K562 (cell line): ENCODE measurements around the gene USP28. TPM values are rescaled to one million over a fixed set of nuclear protein-coding genes. Genes with fewer than 3 reads are reported as not detected.

Source experiments
- CBFA2T2 ChIP-seq: fragments of 450-650 bp; conservative IDR thresholded peaks from 2 replicates; pipeline ENCODE4 v1.6.1; 2017; ENCODE audit warnings: mild to moderate bottlenecking
- E2F3 ChIP-seq: fragments of 250-450 bp; sonication (Bioruptor Pico); IDR thresholded peaks from 2 replicates; pipeline ENCODE4 v1.4.0; 2020; ENCODE audit warnings: mild to moderate bottlenecking
- ETV6 ChIP-seq, 3 experiments: fragments of 150-350 bp in 1 of 3; sonication (generic) in 1 of 3; formaldehyde crosslinking in 1 of 3; IDR thresholded peaks; 2 replicates each; pipeline versions ENCODE4 v1.6.1 to v1.8.0; 2014 to 2022; ENCODE audit warnings: borderline replicate concordance in 2 of 3, low read depth in 2 of 3, antibody characterized with exemption in 1 of 3, low read length in 1 of 3, mild to moderate bottlenecking in 1 of 3, missing genetic modification reagents in 1 of 3
- RBM17 ChIP-seq: fragments of 200-400 bp; formaldehyde crosslinking; IDR thresholded peaks from 2 replicates; pipeline ENCODE4 v1.6.1; 2017; ENCODE audit warnings: low read depth, mild to moderate bottlenecking, low read length, borderline replicate concordance
- U2AF1 ChIP-seq: fragments of 200-400 bp; formaldehyde crosslinking; optimal IDR thresholded peaks from 2 replicates; pipeline ENCODE3; 2017; ENCODE audit warnings: mild to moderate bottlenecking, low read depth, low read length, moderate library complexity
- ZNF764 ChIP-seq: fragments of 250-450 bp; sonication (Bioruptor Pico); IDR thresholded peaks from 2 replicates; pipeline ENCODE4 v1.4.0; 2020; ENCODE audit warnings: low read depth, mild to moderate bottlenecking, moderate library complexity
- polyA plus RNA-seq, 8 experiments: library from polyadenylated mRNA; depleted of rRNA in 4 of 8; stranded (reverse) in 5 of 8; unstranded in 3 of 8; fragments of >200 nt; fragmentation: Nextera tagmentation in 2 of 8; fragmentation: Illumina TruSeq in 1 of 8; extraction: Ambion mirVana in 2 of 8; extraction: Trizol in 1 of 8; gene quantifications; 2 replicates each; pipeline versions ENCODE4 v1.2.1 to v1.2.3, GENCODE V29; 2011 to 2014; ENCODE audit warnings: inconsistent platforms in 1 of 8, missing spikeins in 1 of 8
- total RNA-seq, 7 experiments: library from RNA; depleted of rRNA in 6 of 7; stranded (reverse); fragments of >200 nt in 6 of 7; fragmentation: Illumina TruSeq in 2 of 7; extraction: Trizol in 2 of 7; gene quantifications; 2 replicates each; pipeline versions ENCODE4 v1.2.1 to v1.2.3, GENCODE V29; 2011 to 2021; ENCODE audit warnings: low replicate concordance in 1 of 7
- TF ChIP-seq, protein P1 (sequence below), 2 experiments: IDR thresholded peaks; 2 replicates each; pipeline ENCODE4 v1.6.1; 2012; ENCODE audit warnings: improper control_type of control experiment in 2 of 2, low read depth in 2 of 2, low read length in 2 of 2, borderline replicate concordance in 1 of 2
- TF ChIP-seq, protein P2 (sequence below), 2 experiments: fragments of 450-650 bp; IDR thresholded peaks; 2 replicates each; pipeline ENCODE4 v1.6.1; 2016; ENCODE audit warnings: mild to moderate bottlenecking in 2 of 2, borderline replicate concordance in 1 of 2, low read depth in 1 of 2, moderate library complexity in 1 of 2
- TF ChIP-seq, protein P3 (sequence below): fragments of 450-650 bp; formaldehyde crosslinking; IDR thresholded peaks from 2 replicates; pipeline ENCODE4 v1.4.0; 2020; ENCODE audit warnings: mild to moderate bottlenecking, moderate library complexity
- TF ChIP-seq, protein P4 (sequence below): sonication (generic); formaldehyde crosslinking; IDR thresholded peaks from 2 replicates; pipeline ENCODE4 v1.8.1; 2023; ENCODE audit warnings: mild to moderate bottlenecking, missing genetic modification reagents

Gene USP28
- total and polyA plus RNA-seq, 9 of the 15 experiments (the other 6 are each of a cell fraction or from before 2014, with no cell fraction given), result 3.7 to 42.7 (median 20.3) TPM

DNA sequence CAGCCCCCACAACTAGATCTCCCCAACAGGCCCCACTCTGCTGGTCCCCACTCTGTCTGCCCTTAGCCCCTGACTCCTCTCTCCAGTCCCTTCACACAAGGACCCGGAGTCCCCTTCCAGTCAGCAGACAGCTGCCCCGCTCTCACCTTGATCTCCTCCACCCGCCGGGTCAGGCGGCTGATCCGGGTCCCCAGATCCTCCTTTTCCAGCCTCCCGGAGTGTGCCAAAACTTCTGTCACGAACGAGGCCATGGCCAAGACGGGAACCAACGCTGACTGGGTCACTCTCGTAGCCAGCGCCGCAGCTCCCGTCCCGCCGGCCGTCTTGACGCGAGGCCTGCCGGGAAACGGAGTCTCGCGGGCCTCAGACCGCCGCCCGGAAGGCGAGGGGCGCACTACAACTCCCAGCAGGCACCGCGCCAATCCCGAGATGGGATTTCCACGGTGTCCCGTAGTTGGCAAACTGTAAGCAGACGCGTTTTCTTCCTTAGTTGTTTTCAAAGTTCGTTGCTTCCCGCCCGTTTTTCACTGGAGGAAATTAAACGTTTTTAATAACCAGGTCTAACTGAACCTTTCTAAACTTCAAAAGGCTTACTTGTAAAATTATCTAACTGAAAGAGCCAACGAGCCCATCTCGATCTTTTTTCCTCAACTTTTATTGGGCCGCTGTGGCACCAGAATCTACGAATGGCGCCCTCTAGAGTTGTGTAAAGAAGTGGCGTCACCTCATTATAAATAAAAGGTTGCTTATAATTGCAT lies 101.8 kb downstream of the USP28 start, which contains the start of gene ZW10 (continued):
- TF ChIP-seq, protein P1, sequence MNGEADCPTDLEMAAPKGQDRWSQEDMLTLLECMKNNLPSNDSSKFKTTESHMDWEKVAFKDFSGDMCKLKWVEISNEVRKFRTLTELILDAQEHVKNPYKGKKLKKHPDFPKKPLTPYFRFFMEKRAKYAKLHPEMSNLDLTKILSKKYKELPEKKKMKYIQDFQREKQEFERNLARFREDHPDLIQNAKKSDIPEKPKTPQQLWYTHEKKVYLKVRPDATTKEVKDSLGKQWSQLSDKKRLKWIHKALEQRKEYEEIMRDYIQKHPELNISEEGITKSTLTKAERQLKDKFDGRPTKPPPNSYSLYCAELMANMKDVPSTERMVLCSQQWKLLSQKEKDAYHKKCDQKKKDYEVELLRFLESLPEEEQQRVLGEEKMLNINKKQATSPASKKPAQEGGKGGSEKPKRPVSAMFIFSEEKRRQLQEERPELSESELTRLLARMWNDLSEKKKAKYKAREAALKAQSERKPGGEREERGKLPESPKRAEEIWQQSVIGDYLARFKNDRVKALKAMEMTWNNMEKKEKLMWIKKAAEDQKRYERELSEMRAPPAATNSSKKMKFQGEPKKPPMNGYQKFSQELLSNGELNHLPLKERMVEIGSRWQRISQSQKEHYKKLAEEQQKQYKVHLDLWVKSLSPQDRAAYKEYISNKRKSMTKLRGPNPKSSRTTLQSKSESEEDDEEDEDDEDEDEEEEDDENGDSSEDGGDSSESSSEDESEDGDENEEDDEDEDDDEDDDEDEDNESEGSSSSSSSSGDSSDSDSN (IDR thresholded peaks at IDR 0.05; ENCODE audit: borderline replicate concordance in 1 of 2, low read depth in 2 of 2, low read length in 2 of 2), result no peak
- TF ChIP-seq ZNF764 (CRISPR knock-in tag), result no peak
- TF ChIP-seq ETV6 (IDR thresholded peaks at IDR 0.05; ENCODE audit: borderline replicate concordance in 1 of 2, low read depth in 2 of 2, low read length in 1 of 2), result no peak
- TF ChIP-seq ETV6 (CRISPR knock-in tag; IDR thresholded peaks at IDR 0.05; ENCODE audit: borderline replicate concordance), result no peak
- no peak for TF ChIP-seq RBM17
- TF ChIP-seq, protein P2, sequence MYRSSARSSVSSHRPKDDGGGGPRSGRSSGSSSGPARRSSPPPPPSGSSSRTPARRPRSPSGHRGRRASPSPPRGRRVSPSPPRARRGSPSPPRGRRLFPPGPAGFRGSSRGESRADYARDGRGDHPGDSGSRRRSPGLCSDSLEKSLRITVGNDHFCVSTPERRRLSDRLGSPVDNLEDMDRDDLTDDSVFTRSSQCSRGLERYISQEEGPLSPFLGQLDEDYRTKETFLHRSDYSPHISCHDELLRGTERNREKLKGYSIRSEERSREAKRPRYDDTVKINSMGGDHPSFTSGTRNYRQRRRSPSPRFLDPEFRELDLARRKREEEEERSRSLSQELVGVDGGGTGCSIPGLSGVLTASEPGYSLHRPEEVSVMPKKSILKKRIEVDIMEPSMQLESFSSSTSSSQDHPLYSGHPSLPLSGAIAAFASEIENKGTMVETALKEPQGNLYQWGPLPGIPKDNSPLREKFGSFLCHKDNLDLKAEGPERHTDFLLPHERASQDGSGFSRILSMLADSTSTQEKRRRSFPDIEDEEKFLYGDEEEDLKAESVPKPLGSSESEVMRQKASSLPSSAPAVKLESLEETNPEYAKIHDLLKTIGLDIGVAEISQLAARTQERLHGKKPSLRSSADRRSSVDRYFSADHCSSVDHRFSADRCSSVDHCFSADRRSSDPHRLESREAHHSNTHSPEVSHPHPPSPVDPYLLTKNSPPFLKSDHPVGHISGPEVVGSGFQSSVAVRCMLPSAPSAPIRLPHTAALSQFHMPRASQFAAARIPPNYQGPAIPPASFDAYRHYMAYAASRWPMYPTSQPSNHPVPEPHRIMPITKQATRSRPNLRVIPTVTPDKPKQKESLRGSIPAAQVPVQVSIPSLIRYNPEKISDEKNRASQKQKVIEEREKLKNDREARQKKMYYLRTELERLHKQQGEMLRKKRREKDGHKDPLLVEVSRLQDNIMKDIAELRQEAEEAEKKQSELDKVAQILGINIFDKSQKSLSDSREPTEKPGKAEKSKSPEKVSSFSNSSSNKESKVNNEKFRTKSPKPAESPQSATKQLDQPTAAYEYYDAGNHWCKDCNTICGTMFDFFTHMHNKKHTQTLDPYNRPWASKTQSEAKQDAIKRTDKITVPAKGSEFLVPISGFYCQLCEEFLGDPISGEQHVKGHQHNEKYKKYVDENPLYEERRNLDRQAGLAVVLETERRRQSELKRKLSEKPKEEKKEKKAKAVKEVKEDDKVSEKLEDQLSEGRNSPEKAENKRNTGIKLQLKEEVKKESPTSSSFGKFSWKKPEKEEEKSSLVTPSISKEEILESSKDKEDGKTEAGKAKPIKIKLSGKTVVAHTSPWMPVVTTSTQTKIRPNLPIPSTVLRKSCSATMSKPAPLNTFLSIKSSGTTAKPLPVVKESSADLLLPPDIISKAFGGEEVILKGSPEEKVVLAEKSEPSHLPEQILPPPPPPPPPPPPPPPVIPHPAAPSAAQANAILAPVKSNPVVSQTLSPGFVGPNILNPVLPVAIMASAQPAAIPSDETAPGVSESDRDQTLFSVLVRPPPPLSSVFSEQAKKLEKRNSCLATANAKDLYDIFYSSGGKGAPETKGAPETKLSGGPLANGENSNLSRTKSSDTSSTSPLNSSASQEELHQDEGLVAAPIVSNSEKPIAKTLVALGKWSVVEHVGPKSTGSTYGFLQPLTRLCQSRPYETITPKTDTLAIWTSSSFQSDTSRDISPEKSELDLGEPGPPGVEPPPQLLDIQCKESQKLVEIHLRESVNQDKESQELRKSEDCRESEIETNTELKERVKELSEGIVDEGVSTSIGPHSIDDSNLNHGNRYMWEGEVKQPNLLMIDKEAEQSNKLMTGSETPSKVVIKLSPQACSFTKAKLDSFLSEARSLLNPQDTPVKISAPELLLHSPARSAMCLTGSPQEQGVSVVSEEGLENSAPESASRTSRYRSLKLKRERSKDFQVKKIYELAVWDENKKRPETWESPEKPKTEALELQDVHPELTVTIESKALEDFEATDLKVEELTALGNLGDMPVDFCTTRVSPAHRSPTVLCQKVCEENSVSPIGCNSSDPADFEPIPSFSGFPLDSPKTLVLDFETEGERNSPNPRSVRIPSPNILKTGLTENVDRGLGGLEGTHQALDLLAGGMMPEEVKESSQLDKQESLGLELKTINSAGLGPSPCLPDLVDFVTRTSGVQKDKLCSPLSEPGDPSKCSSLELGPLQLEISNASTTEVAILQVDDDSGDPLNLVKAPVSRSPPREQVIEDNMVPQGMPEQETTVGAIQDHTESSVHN (IDR thresholded peaks at IDR 0.05; ENCODE audit: borderline replicate concordance in 1 of 2, low read depth in 1 of 2), result no peak
- no peak for TF ChIP-seq U2AF1
- no peak for TF ChIP-seq CBFA2T2
- TF ChIP-seq, protein P3, sequence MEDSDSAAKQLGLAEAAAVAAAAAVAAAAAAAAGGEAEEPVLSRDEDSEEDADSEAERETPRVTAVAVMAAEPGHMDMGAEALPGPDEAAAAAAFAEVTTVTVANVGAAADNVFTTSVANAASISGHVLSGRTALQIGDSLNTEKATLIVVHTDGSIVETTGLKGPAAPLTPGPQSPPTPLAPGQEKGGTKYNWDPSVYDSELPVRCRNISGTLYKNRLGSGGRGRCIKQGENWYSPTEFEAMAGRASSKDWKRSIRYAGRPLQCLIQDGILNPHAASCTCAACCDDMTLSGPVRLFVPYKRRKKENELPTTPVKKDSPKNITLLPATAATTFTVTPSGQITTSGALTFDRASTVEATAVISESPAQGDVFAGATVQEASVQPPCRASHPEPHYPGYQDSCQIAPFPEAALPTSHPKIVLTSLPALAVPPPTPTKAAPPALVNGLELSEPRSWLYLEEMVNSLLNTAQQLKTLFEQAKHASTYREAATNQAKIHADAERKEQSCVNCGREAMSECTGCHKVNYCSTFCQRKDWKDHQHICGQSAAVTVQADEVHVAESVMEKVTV (CRISPR knock-in tag), result peak; percentile 13; the same call in 1 of the 2 replicates
- peak; percentile 68; the same call in 1 of the 2 replicates for TF ChIP-seq E2F3
- TF ChIP-seq, protein P4, sequence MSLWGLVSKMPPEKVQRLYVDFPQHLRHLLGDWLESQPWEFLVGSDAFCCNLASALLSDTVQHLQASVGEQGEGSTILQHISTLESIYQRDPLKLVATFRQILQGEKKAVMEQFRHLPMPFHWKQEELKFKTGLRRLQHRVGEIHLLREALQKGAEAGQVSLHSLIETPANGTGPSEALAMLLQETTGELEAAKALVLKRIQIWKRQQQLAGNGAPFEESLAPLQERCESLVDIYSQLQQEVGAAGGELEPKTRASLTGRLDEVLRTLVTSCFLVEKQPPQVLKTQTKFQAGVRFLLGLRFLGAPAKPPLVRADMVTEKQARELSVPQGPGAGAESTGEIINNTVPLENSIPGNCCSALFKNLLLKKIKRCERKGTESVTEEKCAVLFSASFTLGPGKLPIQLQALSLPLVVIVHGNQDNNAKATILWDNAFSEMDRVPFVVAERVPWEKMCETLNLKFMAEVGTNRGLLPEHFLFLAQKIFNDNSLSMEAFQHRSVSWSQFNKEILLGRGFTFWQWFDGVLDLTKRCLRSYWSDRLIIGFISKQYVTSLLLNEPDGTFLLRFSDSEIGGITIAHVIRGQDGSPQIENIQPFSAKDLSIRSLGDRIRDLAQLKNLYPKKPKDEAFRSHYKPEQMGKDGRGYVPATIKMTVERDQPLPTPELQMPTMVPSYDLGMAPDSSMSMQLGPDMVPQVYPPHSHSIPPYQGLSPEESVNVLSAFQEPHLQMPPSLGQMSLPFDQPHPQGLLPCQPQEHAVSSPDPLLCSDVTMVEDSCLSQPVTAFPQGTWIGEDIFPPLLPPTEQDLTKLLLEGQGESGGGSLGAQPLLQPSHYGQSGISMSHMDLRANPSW (CRISPR knock-in tag), result no peak
